ENCODE measurements around the gene PPP6R3.

DNA sequence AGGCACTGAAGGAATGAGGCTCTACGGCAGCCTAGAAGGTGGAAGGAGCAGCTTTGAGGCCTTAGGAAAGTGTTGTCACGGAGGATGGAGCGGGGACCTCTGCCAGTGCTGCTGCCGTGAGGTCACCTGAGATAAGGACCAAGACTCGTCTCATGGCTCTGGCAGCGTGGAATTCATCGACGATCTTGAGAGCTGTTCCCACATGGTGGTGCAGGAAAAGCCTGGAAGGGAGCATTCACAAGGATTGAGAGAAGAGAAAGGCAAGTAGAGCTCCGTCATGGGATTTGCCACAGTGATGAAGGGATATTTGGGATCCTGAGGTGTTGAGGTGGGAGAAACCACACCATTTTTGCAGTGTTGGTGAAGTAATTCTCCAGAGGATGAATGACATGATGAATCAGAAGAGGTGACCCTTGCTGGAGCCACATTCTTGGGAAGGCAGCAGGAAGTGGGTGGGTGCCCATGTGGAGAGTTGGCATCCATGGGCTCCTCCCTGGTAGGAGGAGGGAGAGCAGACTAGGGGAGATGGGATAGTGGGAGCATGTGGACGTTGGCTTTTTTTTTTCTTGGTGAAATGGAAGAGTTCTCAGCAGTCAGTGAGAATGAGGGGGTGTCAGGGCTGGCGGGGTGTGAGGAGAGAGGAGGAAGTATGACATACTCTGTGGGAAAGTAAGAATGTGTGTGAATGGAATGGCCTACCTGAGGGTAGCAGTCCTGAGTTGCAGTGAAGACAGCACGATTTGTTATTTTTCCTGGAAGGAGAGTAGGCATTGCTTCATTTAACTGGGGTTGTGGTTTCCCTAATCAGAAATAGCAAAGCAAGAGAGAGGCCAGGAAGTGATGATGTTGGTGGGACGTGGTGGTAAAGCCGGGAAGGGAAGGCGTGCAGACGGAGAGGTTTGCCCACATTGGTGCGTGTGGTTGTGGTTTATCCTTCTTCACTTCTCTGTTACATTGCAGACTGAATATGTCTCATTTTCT, 11.1 kb downstream of the PPP6R3 start:
- TF ChIP-seq, protein P1, sequence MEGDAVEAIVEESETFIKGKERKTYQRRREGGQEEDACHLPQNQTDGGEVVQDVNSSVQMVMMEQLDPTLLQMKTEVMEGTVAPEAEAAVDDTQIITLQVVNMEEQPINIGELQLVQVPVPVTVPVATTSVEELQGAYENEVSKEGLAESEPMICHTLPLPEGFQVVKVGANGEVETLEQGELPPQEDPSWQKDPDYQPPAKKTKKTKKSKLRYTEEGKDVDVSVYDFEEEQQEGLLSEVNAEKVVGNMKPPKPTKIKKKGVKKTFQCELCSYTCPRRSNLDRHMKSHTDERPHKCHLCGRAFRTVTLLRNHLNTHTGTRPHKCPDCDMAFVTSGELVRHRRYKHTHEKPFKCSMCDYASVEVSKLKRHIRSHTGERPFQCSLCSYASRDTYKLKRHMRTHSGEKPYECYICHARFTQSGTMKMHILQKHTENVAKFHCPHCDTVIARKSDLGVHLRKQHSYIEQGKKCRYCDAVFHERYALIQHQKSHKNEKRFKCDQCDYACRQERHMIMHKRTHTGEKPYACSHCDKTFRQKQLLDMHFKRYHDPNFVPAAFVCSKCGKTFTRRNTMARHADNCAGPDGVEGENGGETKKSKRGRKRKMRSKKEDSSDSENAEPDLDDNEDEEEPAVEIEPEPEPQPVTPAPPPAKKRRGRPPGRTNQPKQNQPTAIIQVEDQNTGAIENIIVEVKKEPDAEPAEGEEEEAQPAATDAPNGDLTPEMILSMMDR (IDR thresholded peaks at IDR 0.05; ENCODE audit: extremely low read depth in 1 of 2, insufficient read depth in 1 of 2, low read depth in 1 of 2, low read length in 2 of 2): no peak
- TF ChIP-seq POLR2A (IDR thresholded peaks at IDR 0.05; ENCODE audit: low read depth, low read length): no peak
- no peak for TF ChIP-seq FOS (IDR thresholded peaks at IDR 0.05; ENCODE audit: borderline replicate concordance, insufficient read depth, low read length)
- TF ChIP-seq GATA2 (IDR thresholded peaks at IDR 0.05; ENCODE audit: insufficient read depth, insufficient read length, low read depth, low read length): no peak
- TF ChIP-seq, protein P2, sequence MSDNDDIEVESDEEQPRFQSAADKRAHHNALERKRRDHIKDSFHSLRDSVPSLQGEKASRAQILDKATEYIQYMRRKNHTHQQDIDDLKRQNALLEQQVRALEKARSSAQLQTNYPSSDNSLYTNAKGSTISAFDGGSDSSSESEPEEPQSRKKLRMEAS (IDR thresholded peaks at IDR 0.05; ENCODE audit: insufficient read depth, insufficient read length): no peak
- TF ChIP-seq POLR2AphosphoS5 (IDR thresholded peaks at IDR 0.05; ENCODE audit: insufficient read depth, low read depth, low read length): no peak
- no peak for TF ChIP-seq EZH2 (IDR thresholded peaks at IDR 0.05; ENCODE audit: borderline replicate concordance, low read depth, low read length, severe bottlenecking)

All from endothelial cell of umbilical vein (primary cell).